HFFc6 (cell line): Measurements from ENCODE around the gene RDX. TPM values are rescaled to one million over a fixed set of nuclear protein-coding genes. Genes with fewer than 3 reads are reported as not detected.
"Not testable (repeated sequence)": the region's sequence is repeated elsewhere in the genome, so short reads cannot be mapped to it uniquely, and the experiment has no call there.

ENCODE experiments used
- DNase-seq: peaks from one replicate; pipeline ENCODE4 v3.0.0-alpha.2; 2018
- H3K27ac Mint-ChIP-seq: 2 replicates; pipeline ENCODE4 v1.8.0; 2020; ENCODE audit warnings: mild to moderate bottlenecking, mixed read lengths
- H3K27me3 Mint-ChIP-seq: 2 replicates; pipeline ENCODE4 v1.8.0; 2021; ENCODE audit warnings: mild to moderate bottlenecking, moderate library complexity, mixed read lengths; ENCODE audit not compliant: insufficient read depth
- H3K36me3 Mint-ChIP-seq: 2 replicates; pipeline ENCODE4 v1.8.0; 2021; ENCODE audit warnings: low read depth, mixed read lengths
- H3K4me1 Mint-ChIP-seq: 2 replicates; pipeline ENCODE4 v1.8.0; 2020; ENCODE audit warnings: low read depth, mixed read lengths
- H3K4me3 Mint-ChIP-seq: 2 replicates; pipeline ENCODE4 v1.8.0; 2020; ENCODE audit warnings: mild to moderate bottlenecking, moderate library complexity, mixed read lengths
- H3K9me3 Mint-ChIP-seq: 2 replicates; pipeline ENCODE4 v1.8.0; 2020; ENCODE audit warnings: mild to moderate bottlenecking, mixed read lengths
- total RNA-seq, 6 experiments: library from RNA; stranded (reverse); fragmentation: NEBNext Ultra II Directional; extraction: Animal tissue kit (Norgen Biotek cat#: 25700); gene quantifications; 2 replicates in 1 of 6; 3 replicates in 5 of 6; pipeline ENCODE4 v1.2.3, GENCODE V29; 2021
- TF ChIP-seq, protein P1 (sequence below): fragments of 200-600 bp; sonication (generic); IDR thresholded peaks from 2 replicates; pipeline ENCODE4 v1.5.0; 2021; ENCODE audit warnings: antibody characterized with exemption, mild to moderate bottlenecking

RDX gene
- total RNA-seq, 6 experiments from 2014 or later, result 105 to 131 (median 112) TPM

DNA sequence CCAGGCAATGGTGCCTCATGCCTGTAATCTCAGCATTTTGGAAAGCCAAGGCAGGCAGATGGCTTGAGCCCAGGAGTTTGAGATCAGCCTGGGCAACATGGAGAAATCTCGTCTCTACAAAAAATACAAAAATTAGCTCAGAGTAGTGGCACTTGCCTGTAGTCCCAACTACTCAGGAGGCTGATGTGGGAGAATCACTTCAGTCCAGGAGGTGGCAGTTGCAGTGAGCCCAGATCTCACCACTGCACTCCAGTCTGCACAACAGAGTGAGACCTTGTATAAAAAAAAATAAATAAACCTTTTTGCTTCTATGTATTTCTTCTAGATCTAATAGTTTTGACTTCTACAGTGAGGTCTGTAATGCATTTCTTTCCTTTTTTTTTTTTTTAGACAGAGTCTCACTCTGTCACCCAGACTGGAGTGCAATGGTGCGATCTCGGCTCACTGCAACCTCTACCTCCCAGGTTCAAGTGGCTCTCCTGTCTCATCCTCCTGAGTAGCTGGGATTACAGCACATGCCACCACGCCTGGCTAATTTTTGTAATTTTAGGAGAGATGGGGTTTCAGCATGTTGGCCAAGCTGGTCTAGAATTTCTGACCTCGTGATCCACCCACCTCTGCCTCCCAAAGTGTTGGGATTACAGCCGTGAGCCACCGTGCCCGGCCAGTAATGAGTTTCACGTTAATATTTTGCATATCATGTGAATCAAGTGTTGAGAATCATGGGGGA, 18.1 kb upstream of the RDX start:
- no peaks in the 10 kb centered on the region for H3K9me3 Mint-ChIP-seq
- DNase-seq, result no peak
- peaks cover 27% of the 10 kb centered on the region for H3K4me1 Mint-ChIP-seq
- H3K27me3 Mint-ChIP-seq, result no peaks in the 10 kb centered on the region; the same call in 1 of the 2 replicates
- H3K36me3 Mint-ChIP-seq, result no peaks in the 10 kb centered on the region
- H3K27ac Mint-ChIP-seq, result no peak overlapping the region
- TF ChIP-seq, protein P1, sequence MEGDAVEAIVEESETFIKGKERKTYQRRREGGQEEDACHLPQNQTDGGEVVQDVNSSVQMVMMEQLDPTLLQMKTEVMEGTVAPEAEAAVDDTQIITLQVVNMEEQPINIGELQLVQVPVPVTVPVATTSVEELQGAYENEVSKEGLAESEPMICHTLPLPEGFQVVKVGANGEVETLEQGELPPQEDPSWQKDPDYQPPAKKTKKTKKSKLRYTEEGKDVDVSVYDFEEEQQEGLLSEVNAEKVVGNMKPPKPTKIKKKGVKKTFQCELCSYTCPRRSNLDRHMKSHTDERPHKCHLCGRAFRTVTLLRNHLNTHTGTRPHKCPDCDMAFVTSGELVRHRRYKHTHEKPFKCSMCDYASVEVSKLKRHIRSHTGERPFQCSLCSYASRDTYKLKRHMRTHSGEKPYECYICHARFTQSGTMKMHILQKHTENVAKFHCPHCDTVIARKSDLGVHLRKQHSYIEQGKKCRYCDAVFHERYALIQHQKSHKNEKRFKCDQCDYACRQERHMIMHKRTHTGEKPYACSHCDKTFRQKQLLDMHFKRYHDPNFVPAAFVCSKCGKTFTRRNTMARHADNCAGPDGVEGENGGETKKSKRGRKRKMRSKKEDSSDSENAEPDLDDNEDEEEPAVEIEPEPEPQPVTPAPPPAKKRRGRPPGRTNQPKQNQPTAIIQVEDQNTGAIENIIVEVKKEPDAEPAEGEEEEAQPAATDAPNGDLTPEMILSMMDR, result no peak
- H3K4me3 Mint-ChIP-seq, result no peak overlapping the region

DNA sequence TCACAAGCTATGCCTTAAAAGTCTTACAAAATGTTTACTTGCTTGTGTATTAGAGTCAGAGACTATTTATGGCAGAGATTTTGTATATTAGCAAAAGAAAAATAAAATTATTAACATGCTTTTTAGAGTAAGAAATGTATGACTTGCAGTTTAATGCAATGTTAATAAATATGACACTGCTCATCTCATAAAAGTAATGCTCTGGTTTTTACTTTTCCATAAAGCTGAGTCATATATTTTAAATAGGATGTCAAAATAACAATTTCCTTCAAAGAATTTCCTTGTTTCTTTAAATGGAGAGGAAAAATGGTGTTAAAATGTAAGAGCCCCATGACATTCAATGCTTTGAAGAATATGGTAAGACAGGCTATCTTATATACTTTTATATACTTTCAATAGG, 16.3 kb upstream of the RDX start:
- TF ChIP-seq, protein P1, result no peak
- H3K27me3 Mint-ChIP-seq, result no peaks in the 10 kb centered on the region; the same call in 1 of the 2 replicates
- H3K4me1 Mint-ChIP-seq, result peaks cover 25% of the 10 kb centered on the region
- no peak for DNase-seq
- H3K9me3 Mint-ChIP-seq, result no peaks in the 10 kb centered on the region
- no peak overlapping the region for H3K4me3 Mint-ChIP-seq
- H3K36me3 Mint-ChIP-seq, result no peaks in the 10 kb centered on the region
- H3K27ac Mint-ChIP-seq, result peak overlapping the region; percentile 78

GRCh38 chr11:110311783-110312579, 15.6 kb upstream of the RDX start:
- no peaks in the 10 kb centered on the region for H3K36me3 Mint-ChIP-seq
- TF ChIP-seq, protein P1, result no peak
- H3K27ac Mint-ChIP-seq, result peak overlapping the region; percentile 78
- no peak overlapping the region; the same call in 1 of the 2 replicates for H3K4me3 Mint-ChIP-seq
- H3K9me3 Mint-ChIP-seq, result no peaks in the 10 kb centered on the region
- peak; percentile 48 for DNase-seq
- no peaks in the 10 kb centered on the region; the same call in 1 of the 2 replicates for H3K27me3 Mint-ChIP-seq
- peaks cover 21% of the 10 kb centered on the region for H3K4me1 Mint-ChIP-seq

DNA sequence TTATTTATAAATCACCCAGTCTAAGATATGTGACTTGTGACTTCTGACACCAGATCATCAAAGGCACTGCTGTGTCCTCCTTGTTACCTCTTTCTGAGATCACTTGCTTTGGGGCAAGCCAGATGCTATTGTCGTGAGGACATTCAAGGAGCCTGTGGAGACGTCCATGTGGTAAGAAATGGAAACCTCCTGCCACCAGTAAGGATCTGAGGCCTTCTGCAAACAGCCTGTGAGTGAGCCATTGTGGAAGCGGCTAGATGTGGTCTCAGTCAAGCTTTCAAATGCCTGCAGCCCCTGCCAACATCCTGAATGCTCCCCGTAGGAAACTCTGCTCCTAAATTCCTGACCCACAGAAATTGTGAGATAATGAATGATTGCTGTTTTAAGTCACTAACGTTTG, 11.7 kb upstream of the RDX start:
- Mint-ChIP-seq H3K4me1 (peaks cover 21% of the 10 kb centered on the region), H3K27ac (no peak overlapping the region), H3K4me3 (no peak overlapping the region), H3K9me3 (no peaks in the 10 kb centered on the region), H3K27me3 (no peaks in the 10 kb centered on the region), H3K36me3 (no peaks in the 10 kb centered on the region)
- no peak for DNase-seq
- TF ChIP-seq, protein P1, result no peak

- H3K9me3 Mint-ChIP-seq, H3K27ac Mint-ChIP-seq, DNase-seq, H3K36me3 Mint-ChIP-seq, H3K4me1 Mint-ChIP-seq, H3K27me3 Mint-ChIP-seq, H3K4me3 Mint-ChIP-seq: not testable (repeated sequence)
These were observed 9.6 kb upstream of the RDX start for GRCh38 chr11:110306019-110306388.
